Amygdala (tissue), 56 donors: ENCODE measurements around the gene PDZRN3.

Source experiments
- DNase-seq, 56 donors: peaks; one replicate each; lab custom pipeline; 2025; lab: John Stamatoyannopoulos, UW

Gene PDZRN3

GRCh38 chr3:73499787-73500186 is 125.0 kb downstream of the PDZRN3 start:
- DNase-seq = no peak

GRCh38 chr3:73498764-73499622 is 125.7 kb downstream of the PDZRN3 start:
- no peak for DNase-seq

- no peak for DNase-seq
Measured at GRCh38 chr3:73497646-73498406, 126.9 kb downstream of the PDZRN3 start.

- no peak for DNase-seq
Measured at GRCh38 chr3:73493543-73494308, 131.0 kb downstream of the PDZRN3 start.

GRCh38 chr3:73492186-73492585 is 132.6 kb downstream of the PDZRN3 start:
- DNase-seq = no peak

GRCh38 chr3:73491287-73491662 is 133.5 kb downstream of the PDZRN3 start:
- no peak for DNase-seq

- DNase-seq = no peak
Measured at GRCh38 chr3:73490453-73491286, 134.1 kb downstream of the PDZRN3 start.

GRCh38 chr3:73485877-73486330 is 138.8 kb downstream of the PDZRN3 start:
- no peak for DNase-seq

- DNase-seq = peak in 1 of 56 donors; percentile 10
Measured at GRCh38 chr3:73484656-73485248, 140.0 kb downstream of the PDZRN3 start.

GRCh38 chr3:73481888-73482287 is 142.9 kb downstream of the PDZRN3 start:
- DNase-seq = no peak

GRCh38 chr3:73480187-73480672 is 144.5 kb downstream of the PDZRN3 start:
- no peak for DNase-seq

- no peak for DNase-seq
Measured at GRCh38 chr3:73479325-73479724, 145.4 kb downstream of the PDZRN3 start.

- DNase-seq = no peak
Measured at GRCh38 chr3:73478858-73479257, 145.9 kb downstream of the PDZRN3 start.

GRCh38 chr3:73475717-73476116 is 149.0 kb downstream of the PDZRN3 start:
- DNase-seq = no peak

GRCh38 chr3:73475175-73475574 is 149.6 kb downstream of the PDZRN3 start:
- no peak for DNase-seq

- DNase-seq = no peak
Measured at GRCh38 chr3:73474619-73475018, 150.1 kb downstream of the PDZRN3 start.

- no peak for DNase-seq
Measured at GRCh38 chr3:73473898-73474416, 150.8 kb downstream of the PDZRN3 start.

GRCh38 chr3:73473181-73473897 is 151.4 kb downstream of the PDZRN3 start:
- no peak for DNase-seq
